KOPT-K1 (cell line): Measurements from ENCODE around the gene NRAP.
"Not testable (repeated sequence)": the region's sequence is repeated elsewhere in the genome, so short reads cannot be mapped to it uniquely, and the experiment has no call there.

ENCODE experiments used
- H3K27ac ChIP-seq: fragments of 200-600 bp; sonication (generic); 2 replicates; pipeline ENCODE4 v1.5.1; 2016; ENCODE audit warnings: antibody characterized with exemption, mild to moderate bottlenecking, low read depth, low read length; ENCODE audit not compliant: poor library complexity, severe bottlenecking
- H3K36me3 ChIP-seq: fragments of 200-600 bp; sonication (generic); 2 replicates; pipeline ENCODE4 v1.5.1; 2017; ENCODE audit warnings: antibody characterized with exemption, mild to moderate bottlenecking, low read length, moderate library complexity; ENCODE audit not compliant: insufficient read depth
- H3K9me3 ChIP-seq: fragments of 200-600 bp; sonication (generic); 2 replicates; pipeline ENCODE4 v1.5.1; 2017; ENCODE audit warnings: antibody characterized with exemption, low read length, mild to moderate bottlenecking; ENCODE audit not compliant: insufficient read depth, poor library complexity, severe bottlenecking

NRAP gene

DNA sequence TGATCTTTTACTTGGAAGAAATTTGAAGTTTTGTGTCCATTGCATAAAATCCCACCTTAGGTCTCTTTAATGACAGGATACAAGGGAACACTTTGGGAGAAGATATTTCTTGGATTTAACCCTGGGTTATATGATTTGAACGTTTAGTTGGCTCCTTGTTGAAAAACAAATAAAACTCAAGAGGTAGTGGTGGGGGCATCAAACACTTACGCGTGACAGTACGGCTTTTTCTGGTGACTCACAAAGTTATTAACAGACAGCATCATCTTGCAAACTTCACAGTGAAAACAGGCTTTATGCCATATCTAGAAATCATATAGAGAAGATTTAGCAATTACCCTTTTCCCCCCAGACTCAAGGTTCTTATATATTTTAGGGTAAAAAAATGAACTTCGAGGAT is 699 bp downstream of the NRAP start:
- Histone ChIP-seq H3K9me3 (no peaks in the 10 kb centered on the region), H3K36me3 (no peaks in the 10 kb centered on the region), H3K27ac (no peak overlapping the region)

DNA sequence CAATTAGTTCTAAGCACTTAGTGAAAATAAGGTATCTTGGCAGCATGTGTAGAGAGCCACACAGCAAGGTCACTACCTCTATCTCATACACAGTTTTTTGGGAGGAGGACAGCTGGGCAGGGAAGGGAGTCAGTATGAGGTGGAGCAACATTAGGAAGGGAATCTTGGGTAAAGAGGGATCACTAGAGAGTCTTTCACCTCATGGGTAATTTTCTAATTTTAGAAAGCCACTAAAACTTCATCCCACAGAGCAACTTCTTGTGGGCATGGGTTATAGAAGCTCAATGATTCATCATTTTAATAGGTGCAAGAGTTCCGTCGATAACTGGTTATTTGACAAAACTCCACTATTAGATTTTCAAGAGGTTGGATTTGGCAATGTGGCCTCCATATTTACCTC is 2.5 kb downstream of the NRAP start:
- no peaks in the 10 kb centered on the region for H3K9me3 ChIP-seq
- no peak overlapping the region for H3K27ac ChIP-seq
- H3K36me3 ChIP-seq = no peaks in the 10 kb centered on the region

- H3K27ac ChIP-seq = no peak overlapping the region
- H3K36me3 ChIP-seq = no peaks in the 10 kb centered on the region
- H3K9me3 ChIP-seq = no peaks in the 10 kb centered on the region
These were observed 6.3 kb downstream of the NRAP start for GRCh38 chr10:113657544-113657943.

GRCh38 chr10:113656896-113657295 is 6.9 kb downstream of the NRAP start:
- Histone ChIP-seq H3K36me3 (no peaks in the 10 kb centered on the region), H3K9me3 (no peaks in the 10 kb centered on the region), H3K27ac (no peak overlapping the region)

GRCh38 chr10:113652456-113652855 is 11.4 kb downstream of the NRAP start:
- H3K9me3 ChIP-seq, H3K27ac ChIP-seq, H3K36me3 ChIP-seq: not testable (repeated sequence)

- H3K9me3 ChIP-seq = peaks cover 5% of the 10 kb centered on the region
- H3K36me3 ChIP-seq = no peaks in the 10 kb centered on the region
- H3K27ac ChIP-seq = no peak overlapping the region
These were observed 11.9 kb downstream of the NRAP start for GRCh38 chr10:113651898-113652297.

DNA sequence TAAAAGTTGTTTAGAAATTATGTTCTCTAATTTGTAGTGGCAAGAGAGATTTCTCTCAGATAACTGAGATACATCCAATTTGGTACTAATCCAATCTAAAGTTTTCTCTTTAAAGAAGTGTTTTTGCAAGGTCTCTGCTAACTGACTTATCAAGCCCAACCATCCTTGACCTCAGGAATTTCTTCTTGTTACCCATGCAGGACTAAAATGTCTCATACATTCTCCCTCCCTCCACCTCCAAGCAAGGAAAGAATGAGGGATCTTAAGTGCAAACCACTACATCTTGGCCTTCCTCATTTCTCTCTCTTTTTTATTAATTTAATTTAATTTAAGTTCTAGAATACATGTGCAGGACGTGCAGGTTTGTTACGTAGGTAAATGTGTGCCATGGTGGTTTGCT is 12.8 kb downstream of the NRAP start:
- peaks cover 5% of the 10 kb centered on the region for H3K9me3 ChIP-seq
- H3K27ac ChIP-seq = no peak overlapping the region
- no peaks in the 10 kb centered on the region for H3K36me3 ChIP-seq

GRCh38 chr10:113650172-113650571 is 13.7 kb downstream of the NRAP start:
- Histone ChIP-seq H3K9me3 (peaks cover 5% of the 10 kb centered on the region), H3K27ac (no peak overlapping the region), H3K36me3 (no peaks in the 10 kb centered on the region)

GRCh38 chr10:113648478-113648877 is 15.4 kb downstream of the NRAP start:
- Histone ChIP-seq H3K27ac (no peak overlapping the region), H3K9me3 (peaks cover 5% of the 10 kb centered on the region), H3K36me3 (no peaks in the 10 kb centered on the region)

DNA sequence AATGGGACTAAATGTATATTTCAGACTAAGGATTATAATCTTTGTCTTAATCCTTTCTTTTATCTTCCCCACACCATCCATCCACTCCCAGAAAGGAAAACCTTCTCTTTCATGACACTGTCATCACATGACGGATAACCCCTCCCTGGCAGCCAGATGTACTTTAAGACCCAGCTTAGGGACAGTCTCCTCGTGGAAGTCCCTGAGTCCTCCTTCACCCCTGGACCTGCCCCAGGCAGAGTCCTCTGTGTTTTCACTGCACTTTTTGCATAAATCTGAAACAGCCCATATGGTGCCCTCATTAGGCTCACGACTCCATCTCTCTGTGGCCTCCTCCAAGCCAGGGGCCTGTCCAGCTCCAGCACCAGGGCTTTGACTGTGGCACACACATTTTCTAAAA is 16.0 kb downstream of the NRAP start:
- Histone ChIP-seq H3K27ac (no peak overlapping the region), H3K9me3 (peaks cover 5% of the 10 kb centered on the region), H3K36me3 (no peaks in the 10 kb centered on the region)

GRCh38 chr10:113646336-113647201 is 17.3 kb downstream of the NRAP start:
- no peaks in the 10 kb centered on the region for H3K36me3 ChIP-seq
- H3K9me3 ChIP-seq = peaks cover 5% of the 10 kb centered on the region
- H3K27ac ChIP-seq = no peak overlapping the region

- Histone ChIP-seq H3K9me3 (no peaks in the 10 kb centered on the region), H3K36me3 (no peaks in the 10 kb centered on the region), H3K27ac (no peak overlapping the region)
These were observed 19.4 kb downstream of the NRAP start for GRCh38 chr10:113644185-113645120.

GRCh38 chr10:113643183-113643582 is 20.7 kb downstream of the NRAP start:
- H3K36me3 ChIP-seq = no peaks in the 10 kb centered on the region
- no peak overlapping the region for H3K27ac ChIP-seq
- no peaks in the 10 kb centered on the region for H3K9me3 ChIP-seq

DNA sequence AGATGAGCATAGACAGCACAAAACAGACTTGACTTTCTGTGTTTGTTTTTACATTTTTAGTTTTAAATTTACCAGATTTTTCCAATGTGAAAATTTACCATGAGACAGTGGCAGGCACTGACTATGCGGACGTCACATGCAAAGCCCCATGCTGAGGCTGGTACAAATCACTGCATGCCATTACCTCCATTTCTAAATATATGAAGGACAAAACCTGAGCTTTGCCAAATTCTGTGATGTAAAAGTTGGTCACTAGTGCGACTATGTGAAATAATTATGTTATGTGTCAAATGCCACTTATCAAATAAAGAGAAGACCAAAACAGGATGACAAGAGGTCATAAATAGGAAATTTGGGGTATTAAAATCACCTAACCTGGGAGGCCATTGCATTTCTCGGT is 22.1 kb downstream of the NRAP start:
- no peaks in the 10 kb centered on the region for H3K36me3 ChIP-seq
- no peak overlapping the region for H3K27ac ChIP-seq
- H3K9me3 ChIP-seq = no peaks in the 10 kb centered on the region

DNA sequence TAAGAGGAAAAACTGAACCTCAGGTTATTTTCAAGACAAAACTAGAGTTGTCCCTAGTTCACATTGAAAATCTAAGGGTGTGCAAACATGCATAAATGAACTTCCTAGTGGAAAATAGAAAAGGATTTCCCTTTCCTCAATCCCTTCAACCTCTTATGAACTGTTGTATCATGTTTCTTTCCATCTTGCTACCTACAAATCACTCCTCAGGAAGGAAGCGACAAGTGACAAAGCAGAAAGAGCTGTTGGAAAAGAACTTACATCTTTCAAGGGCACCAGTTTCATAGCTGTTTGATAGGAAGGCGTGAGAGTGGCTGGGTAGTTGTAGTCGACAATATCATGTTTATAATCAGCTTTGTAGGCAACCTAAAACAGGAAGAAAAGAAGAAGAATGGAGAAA is 23.9 kb downstream of the NRAP start:
- H3K36me3 ChIP-seq = no peaks in the 10 kb centered on the region
- no peak overlapping the region for H3K27ac ChIP-seq
- H3K9me3 ChIP-seq = peaks cover 5% of the 10 kb centered on the region
